Peyer's patch (tissue), 4 donors: Measurements from ENCODE around the gene CEP95.

Experiments
- POLR2A ChIP-seq, 2 donors: fragments of 450-650 bp; IDR thresholded peaks; one replicate each; pipeline ENCODE4 v1.5.1; 2017; ENCODE audit warnings: antibody characterized with exemption in 2 of 2, mild to moderate bottlenecking in 2 of 2, moderate library complexity in 2 of 2
- TF ChIP-seq, protein P1 (sequence below), 6 experiments: fragments of 450-650 bp in 4 of 6; fragments of 200-600 bp in 2 of 6; sonication (generic) in 1 of 6; IDR thresholded peaks; one replicate each; pipeline ENCODE4 v1.5.1; 2017 to 2019; ENCODE audit warnings: antibody characterized with exemption in 6 of 6, mild to moderate bottlenecking in 3 of 6, moderate library complexity in 1 of 6

DNA sequence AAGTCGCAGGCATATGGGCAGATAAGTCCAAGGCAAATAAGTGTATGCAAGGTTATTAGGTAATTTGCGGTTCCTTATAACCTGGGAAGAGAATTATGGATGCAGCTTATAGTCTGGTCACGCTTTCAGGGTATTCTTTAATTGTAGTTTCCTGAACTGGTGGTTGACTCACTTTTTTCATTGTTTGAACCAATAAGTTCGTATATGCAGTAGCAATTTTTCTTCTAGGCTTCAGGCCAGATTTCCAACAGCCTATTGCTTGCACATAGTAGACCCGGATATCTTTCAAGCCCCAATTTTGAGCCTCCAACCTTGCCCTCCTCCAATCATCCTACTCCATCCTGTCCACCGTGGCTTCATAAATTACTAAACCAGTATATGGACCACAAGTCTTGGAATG is 12.8 kb downstream of the CEP95 start:
- TF ChIP-seq, protein P1, sequence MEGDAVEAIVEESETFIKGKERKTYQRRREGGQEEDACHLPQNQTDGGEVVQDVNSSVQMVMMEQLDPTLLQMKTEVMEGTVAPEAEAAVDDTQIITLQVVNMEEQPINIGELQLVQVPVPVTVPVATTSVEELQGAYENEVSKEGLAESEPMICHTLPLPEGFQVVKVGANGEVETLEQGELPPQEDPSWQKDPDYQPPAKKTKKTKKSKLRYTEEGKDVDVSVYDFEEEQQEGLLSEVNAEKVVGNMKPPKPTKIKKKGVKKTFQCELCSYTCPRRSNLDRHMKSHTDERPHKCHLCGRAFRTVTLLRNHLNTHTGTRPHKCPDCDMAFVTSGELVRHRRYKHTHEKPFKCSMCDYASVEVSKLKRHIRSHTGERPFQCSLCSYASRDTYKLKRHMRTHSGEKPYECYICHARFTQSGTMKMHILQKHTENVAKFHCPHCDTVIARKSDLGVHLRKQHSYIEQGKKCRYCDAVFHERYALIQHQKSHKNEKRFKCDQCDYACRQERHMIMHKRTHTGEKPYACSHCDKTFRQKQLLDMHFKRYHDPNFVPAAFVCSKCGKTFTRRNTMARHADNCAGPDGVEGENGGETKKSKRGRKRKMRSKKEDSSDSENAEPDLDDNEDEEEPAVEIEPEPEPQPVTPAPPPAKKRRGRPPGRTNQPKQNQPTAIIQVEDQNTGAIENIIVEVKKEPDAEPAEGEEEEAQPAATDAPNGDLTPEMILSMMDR (IDR thresholded peaks at IDR 0.05): no peak
- no peak for TF ChIP-seq POLR2A (IDR thresholded peaks at IDR 0.05)
